WTC11 (cell line): ENCODE data around the gene OOSP4A. TPM values are rescaled to one million over a fixed set of nuclear protein-coding genes. Genes with fewer than 3 reads are reported as not detected.

Source experiments
- ATAC-seq: fragments of 200-7000 bp; cut with Tn5 transposase; 2 replicates; pipeline ENCODE4 v1.10.0; 2021; ENCODE audit warnings: mild to moderate bottlenecking, moderate library complexity
- CTCF ChIA-PET: fragments of 300-600 bp; sonication (Branson Sonifier 250); formaldehyde crosslinking; loops from one replicate; lab custom pipeline; 2021; ENCODE audit warnings: antibody characterized with exemption; lab: Charles Lee
- POLR2A ChIA-PET: fragments of 350-600 bp; sonication (Branson Sonifier 250); formaldehyde crosslinking; loops from one replicate; lab custom pipeline; 2021; ENCODE audit warnings: antibody characterized with exemption; lab: Charles Lee
- DNase-seq: peaks from one replicate; pipeline ENCODE4 v3.0.0; 2021; ENCODE audit warnings: low spot score
- H3K27ac Mint-ChIP-seq: 2 replicates; pipeline ENCODE4 v1.8.0; 2021; ENCODE audit warnings: mixed read lengths
- H3K27me3 Mint-ChIP-seq: 2 replicates; pipeline ENCODE4 v1.8.0; 2021; ENCODE audit warnings: low read depth, mild to moderate bottlenecking, moderate library complexity, mixed read lengths
- H3K36me3 Mint-ChIP-seq: 2 replicates; pipeline ENCODE4 v1.8.0; 2021; ENCODE audit warnings: mixed read lengths
- H3K4me1 Mint-ChIP-seq: 2 replicates; pipeline ENCODE4 v1.8.0; 2022; ENCODE audit warnings: mixed read lengths
- H3K4me3 Mint-ChIP-seq: 2 replicates; pipeline ENCODE4 v1.8.0; 2021; ENCODE audit warnings: mild to moderate bottlenecking, moderate library complexity, mixed read lengths
- H3K9me3 Mint-ChIP-seq: 2 replicates; pipeline ENCODE4 v1.8.0; 2021; ENCODE audit warnings: mixed read lengths
- CREB1 ChIP-seq: sonication (generic); formaldehyde crosslinking; IDR thresholded peaks from 2 replicates; pipeline ENCODE4 v1.8.0; 2023; ENCODE audit warnings: mild to moderate bottlenecking, missing genetic modification reagents
- FOXK1 ChIP-seq: sonication (generic); formaldehyde crosslinking; IDR thresholded peaks from 2 replicates; pipeline ENCODE4 v1.8.0; 2022; ENCODE audit warnings: mild to moderate bottlenecking, moderate library complexity, missing genetic modification reagents
- IRF1 ChIP-seq: sonication (generic); formaldehyde crosslinking; IDR thresholded peaks from 2 replicates; pipeline ENCODE4 v1.8.0; 2023; ENCODE audit warnings: missing genetic modification reagents
- JAZF1 ChIP-seq: fragments of 250-450 bp; sonication (Bioruptor Pico); IDR thresholded peaks from 2 replicates; pipeline ENCODE4 v1.9.0; 2021; ENCODE audit warnings: moderate library complexity, mild to moderate bottlenecking, inconsistent platforms
- NFYB ChIP-seq: sonication (generic); formaldehyde crosslinking; conservative IDR thresholded peaks from 2 replicates; pipeline ENCODE4 v1.8.0; 2022; ENCODE audit warnings: low read depth, missing genetic modification reagents
- NR2C2 ChIP-seq: sonication (generic); formaldehyde crosslinking; IDR thresholded peaks from 2 replicates; pipeline ENCODE4 v1.8.0; 2022; ENCODE audit warnings: mild to moderate bottlenecking, missing genetic modification reagents
- NR3C1 ChIP-seq: sonication (generic); formaldehyde crosslinking; conservative IDR thresholded peaks from 2 replicates; pipeline ENCODE4 v1.8.1; 2023; ENCODE audit warnings: low read depth, mild to moderate bottlenecking, missing genetic modification reagents
- RELA ChIP-seq: sonication (generic); formaldehyde crosslinking; IDR thresholded peaks from 2 replicates; pipeline ENCODE4 v1.8.1; 2022; ENCODE audit warnings: missing genetic modification reagents, mild to moderate bottlenecking, borderline replicate concordance
- SP1 ChIP-seq: sonication (generic); formaldehyde crosslinking; conservative IDR thresholded peaks from 2 replicates; pipeline ENCODE4 v1.8.1; 2022; ENCODE audit warnings: missing genetic modification reagents
- TEAD4 ChIP-seq: sonication (generic); formaldehyde crosslinking; IDR thresholded peaks from 2 replicates; pipeline ENCODE4 v1.8.0; 2022; ENCODE audit warnings: mild to moderate bottlenecking, missing genetic modification reagents
- ZNF263 ChIP-seq: sonication (generic); formaldehyde crosslinking; IDR thresholded peaks from 2 replicates; pipeline ENCODE4 v1.8.1; 2022; ENCODE audit warnings: low read depth, mild to moderate bottlenecking, moderate library complexity, missing genetic modification reagents
- ZNF396 ChIP-seq: fragments of 250-450 bp; sonication (Bioruptor Pico); IDR thresholded peaks from 2 replicates; pipeline ENCODE4 v1.8.0; 2021; ENCODE audit warnings: mild to moderate bottlenecking, moderate library complexity, borderline replicate concordance
- total RNA-seq: library from RNA; stranded (reverse); gene quantifications from 3 replicates; pipeline ENCODE4 v1.2.3, GENCODE V29; 2021
- TF ChIP-seq, protein P1 (sequence below): sonication (generic); formaldehyde crosslinking; conservative IDR thresholded peaks from 2 replicates; pipeline ENCODE4 v1.8.1; 2023; ENCODE audit warnings: mild to moderate bottlenecking, low read depth, missing genetic modification reagents, moderate library complexity
- TF ChIP-seq, protein P2 (sequence below): sonication (generic); formaldehyde crosslinking; IDR thresholded peaks from 2 replicates; pipeline ENCODE4 v1.8.0; 2023; ENCODE audit warnings: missing genetic modification reagents, mild to moderate bottlenecking, borderline replicate concordance
- TF ChIP-seq, protein P3 (sequence below): fragments of 250-450 bp; sonication (Bioruptor Pico); IDR thresholded peaks from 2 replicates; pipeline ENCODE4 v1.8.0; 2021; ENCODE audit warnings: mild to moderate bottlenecking
- TF ChIP-seq, protein P4 (sequence below): fragments of 250-450 bp; sonication (Bioruptor Pico); IDR thresholded peaks from 2 replicates; pipeline ENCODE4 v1.9.0; 2021; ENCODE audit warnings: mild to moderate bottlenecking

Gene OOSP4A
- total RNA-seq, 1 experiment from 2014 or later: not detected

DNA sequence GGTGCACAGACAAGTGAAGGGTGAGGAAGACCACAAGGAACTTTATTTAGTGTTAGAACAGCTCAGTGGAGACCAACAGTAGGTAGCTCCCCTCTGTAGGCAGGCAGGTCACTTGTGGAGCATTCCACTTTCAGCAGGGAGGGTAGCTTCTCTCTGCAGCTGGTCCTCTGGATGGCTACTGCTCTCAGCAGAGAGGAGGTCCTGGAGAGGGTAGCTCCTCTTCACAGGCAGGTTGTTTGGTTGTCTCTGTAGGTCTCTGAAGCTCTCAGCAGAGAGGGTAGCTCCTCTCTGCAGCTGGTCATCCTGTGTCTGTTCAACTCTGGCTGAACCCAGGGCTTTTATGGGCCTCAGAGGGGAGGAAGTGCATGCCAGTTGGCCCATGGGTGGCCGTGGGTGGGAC is 32.1 kb upstream of the OOSP4A start (continued):
- TF ChIP-seq IRF1: no peak
- TF ChIP-seq NR3C1 (CRISPR knock-in tag): no peak
- TF ChIP-seq, protein P1, sequence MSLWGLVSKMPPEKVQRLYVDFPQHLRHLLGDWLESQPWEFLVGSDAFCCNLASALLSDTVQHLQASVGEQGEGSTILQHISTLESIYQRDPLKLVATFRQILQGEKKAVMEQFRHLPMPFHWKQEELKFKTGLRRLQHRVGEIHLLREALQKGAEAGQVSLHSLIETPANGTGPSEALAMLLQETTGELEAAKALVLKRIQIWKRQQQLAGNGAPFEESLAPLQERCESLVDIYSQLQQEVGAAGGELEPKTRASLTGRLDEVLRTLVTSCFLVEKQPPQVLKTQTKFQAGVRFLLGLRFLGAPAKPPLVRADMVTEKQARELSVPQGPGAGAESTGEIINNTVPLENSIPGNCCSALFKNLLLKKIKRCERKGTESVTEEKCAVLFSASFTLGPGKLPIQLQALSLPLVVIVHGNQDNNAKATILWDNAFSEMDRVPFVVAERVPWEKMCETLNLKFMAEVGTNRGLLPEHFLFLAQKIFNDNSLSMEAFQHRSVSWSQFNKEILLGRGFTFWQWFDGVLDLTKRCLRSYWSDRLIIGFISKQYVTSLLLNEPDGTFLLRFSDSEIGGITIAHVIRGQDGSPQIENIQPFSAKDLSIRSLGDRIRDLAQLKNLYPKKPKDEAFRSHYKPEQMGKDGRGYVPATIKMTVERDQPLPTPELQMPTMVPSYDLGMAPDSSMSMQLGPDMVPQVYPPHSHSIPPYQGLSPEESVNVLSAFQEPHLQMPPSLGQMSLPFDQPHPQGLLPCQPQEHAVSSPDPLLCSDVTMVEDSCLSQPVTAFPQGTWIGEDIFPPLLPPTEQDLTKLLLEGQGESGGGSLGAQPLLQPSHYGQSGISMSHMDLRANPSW: no peak
- TF ChIP-seq, protein P2, sequence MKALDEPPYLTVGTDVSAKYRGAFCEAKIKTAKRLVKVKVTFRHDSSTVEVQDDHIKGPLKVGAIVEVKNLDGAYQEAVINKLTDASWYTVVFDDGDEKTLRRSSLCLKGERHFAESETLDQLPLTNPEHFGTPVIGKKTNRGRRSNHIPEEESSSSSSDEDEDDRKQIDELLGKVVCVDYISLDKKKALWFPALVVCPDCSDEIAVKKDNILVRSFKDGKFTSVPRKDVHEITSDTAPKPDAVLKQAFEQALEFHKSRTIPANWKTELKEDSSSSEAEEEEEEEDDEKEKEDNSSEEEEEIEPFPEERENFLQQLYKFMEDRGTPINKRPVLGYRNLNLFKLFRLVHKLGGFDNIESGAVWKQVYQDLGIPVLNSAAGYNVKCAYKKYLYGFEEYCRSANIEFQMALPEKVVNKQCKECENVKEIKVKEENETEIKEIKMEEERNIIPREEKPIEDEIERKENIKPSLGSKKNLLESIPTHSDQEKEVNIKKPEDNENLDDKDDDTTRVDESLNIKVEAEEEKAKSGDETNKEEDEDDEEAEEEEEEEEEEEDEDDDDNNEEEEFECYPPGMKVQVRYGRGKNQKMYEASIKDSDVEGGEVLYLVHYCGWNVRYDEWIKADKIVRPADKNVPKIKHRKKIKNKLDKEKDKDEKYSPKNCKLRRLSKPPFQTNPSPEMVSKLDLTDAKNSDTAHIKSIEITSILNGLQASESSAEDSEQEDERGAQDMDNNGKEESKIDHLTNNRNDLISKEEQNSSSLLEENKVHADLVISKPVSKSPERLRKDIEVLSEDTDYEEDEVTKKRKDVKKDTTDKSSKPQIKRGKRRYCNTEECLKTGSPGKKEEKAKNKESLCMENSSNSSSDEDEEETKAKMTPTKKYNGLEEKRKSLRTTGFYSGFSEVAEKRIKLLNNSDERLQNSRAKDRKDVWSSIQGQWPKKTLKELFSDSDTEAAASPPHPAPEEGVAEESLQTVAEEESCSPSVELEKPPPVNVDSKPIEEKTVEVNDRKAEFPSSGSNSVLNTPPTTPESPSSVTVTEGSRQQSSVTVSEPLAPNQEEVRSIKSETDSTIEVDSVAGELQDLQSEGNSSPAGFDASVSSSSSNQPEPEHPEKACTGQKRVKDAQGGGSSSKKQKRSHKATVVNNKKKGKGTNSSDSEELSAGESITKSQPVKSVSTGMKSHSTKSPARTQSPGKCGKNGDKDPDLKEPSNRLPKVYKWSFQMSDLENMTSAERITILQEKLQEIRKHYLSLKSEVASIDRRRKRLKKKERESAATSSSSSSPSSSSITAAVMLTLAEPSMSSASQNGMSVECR (CRISPR knock-in tag): no peak
- TF ChIP-seq NFYB (CRISPR knock-in tag): no peak
- no peak for TF ChIP-seq SP1 (CRISPR knock-in tag)
- TF ChIP-seq CREB1 (CRISPR knock-in tag): no peak

DNA sequence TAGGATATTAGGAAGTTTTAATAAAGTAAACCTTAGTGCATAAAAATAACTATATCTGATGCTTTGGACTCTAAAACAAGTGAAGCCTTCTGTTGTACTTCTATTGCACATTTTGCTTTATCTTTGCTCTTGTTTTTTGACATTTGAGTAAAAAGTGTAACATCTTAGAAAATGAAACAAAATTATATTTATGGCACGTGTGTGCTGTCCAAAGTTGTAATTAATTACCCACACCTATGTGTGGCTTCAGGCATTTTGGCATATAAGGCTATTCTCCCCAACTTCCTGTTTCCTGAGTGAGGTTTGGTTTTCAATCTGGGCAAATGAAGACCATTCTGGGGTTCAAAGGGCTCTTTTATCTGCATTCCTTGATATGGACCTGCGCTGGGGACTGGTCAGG is 25.7 kb upstream of the OOSP4A start, which contains the start of gene OOSP1:
OOSP1 (plus strand) TSS at position 301 of the 400 bp plus-strand sequence; CDS start at position 324, 23 bp downstream.
- Mint-ChIP-seq H3K9me3 (peaks cover 7% of the 10 kb centered on the region), H3K4me3 (no peak within 1 kb of the TSS), H3K27ac (no peak within 1 kb of the TSS), H3K27me3 (no peaks in the 10 kb centered on the region), H3K36me3 (no peaks in the 10 kb centered on the region), H3K4me1 (peaks cover 5% of the 10 kb centered on the region; the same call in 1 of the 2 replicates)
- no peak for DNase-seq
- ChIA-PET CTCF (no interaction called here), POLR2A (no interaction called here)
- no peak for ATAC-seq
- no peak for TF ChIP-seq NR2C2 (CRISPR knock-in tag)
- TF ChIP-seq, protein P3, sequence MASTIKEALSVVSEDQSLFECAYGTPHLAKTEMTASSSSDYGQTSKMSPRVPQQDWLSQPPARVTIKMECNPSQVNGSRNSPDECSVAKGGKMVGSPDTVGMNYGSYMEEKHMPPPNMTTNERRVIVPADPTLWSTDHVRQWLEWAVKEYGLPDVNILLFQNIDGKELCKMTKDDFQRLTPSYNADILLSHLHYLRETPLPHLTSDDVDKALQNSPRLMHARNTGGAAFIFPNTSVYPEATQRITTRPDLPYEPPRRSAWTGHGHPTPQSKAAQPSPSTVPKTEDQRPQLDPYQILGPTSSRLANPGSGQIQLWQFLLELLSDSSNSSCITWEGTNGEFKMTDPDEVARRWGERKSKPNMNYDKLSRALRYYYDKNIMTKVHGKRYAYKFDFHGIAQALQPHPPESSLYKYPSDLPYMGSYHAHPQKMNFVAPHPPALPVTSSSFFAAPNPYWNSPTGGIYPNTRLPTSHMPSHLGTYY (CRISPR knock-in tag): no peak
- no peak for TF ChIP-seq JAZF1
- TF ChIP-seq, protein P2 (CRISPR knock-in tag): no peak
- no peak for TF ChIP-seq FOXK1
- no peak for TF ChIP-seq ZNF396 (CRISPR knock-in tag)
- no peak for TF ChIP-seq TEAD4 (CRISPR knock-in tag)
- no peak for TF ChIP-seq RELA
- TF ChIP-seq, protein P4, sequence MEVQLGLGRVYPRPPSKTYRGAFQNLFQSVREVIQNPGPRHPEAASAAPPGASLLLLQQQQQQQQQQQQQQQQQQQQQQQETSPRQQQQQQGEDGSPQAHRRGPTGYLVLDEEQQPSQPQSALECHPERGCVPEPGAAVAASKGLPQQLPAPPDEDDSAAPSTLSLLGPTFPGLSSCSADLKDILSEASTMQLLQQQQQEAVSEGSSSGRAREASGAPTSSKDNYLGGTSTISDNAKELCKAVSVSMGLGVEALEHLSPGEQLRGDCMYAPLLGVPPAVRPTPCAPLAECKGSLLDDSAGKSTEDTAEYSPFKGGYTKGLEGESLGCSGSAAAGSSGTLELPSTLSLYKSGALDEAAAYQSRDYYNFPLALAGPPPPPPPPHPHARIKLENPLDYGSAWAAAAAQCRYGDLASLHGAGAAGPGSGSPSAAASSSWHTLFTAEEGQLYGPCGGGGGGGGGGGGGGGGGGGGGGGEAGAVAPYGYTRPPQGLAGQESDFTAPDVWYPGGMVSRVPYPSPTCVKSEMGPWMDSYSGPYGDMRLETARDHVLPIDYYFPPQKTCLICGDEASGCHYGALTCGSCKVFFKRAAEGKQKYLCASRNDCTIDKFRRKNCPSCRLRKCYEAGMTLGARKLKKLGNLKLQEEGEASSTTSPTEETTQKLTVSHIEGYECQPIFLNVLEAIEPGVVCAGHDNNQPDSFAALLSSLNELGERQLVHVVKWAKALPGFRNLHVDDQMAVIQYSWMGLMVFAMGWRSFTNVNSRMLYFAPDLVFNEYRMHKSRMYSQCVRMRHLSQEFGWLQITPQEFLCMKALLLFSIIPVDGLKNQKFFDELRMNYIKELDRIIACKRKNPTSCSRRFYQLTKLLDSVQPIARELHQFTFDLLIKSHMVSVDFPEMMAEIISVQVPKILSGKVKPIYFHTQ (CRISPR knock-in tag): no peak
- no peak for TF ChIP-seq ZNF263 (CRISPR knock-in tag)
